Measurements from ENCODE around the gene GOLGA6B. TPM values are rescaled to one million over a fixed set of nuclear protein-coding genes. Genes with fewer than 3 reads are reported as not detected.
"Not testable (repeated sequence)": the region's sequence is repeated elsewhere in the genome, so short reads cannot be mapped to it uniquely, and the experiment has no call there.

GOLGA6B gene
- total RNA-seq, 1 donor from 2014 or later: not detected

GRCh38 chr15:72665706-72666105 is 11.2 kb downstream of the GOLGA6B start:
- H3K27me3 ChIP-seq; H3K9me3 ChIP-seq; H3K4me1 ChIP-seq; DNase-seq; H3K27ac ChIP-seq; H3K4me3 ChIP-seq; intact Hi-C loops (cut with DNase I); ATAC-seq; H3K36me3 ChIP-seq: not testable (repeated sequence)

GRCh38 chr15:72669803-72670202 is 15.3 kb downstream of the GOLGA6B start:
- H3K4me3 ChIP-seq; H3K27ac ChIP-seq; ATAC-seq; intact Hi-C loops (cut with DNase I); H3K4me1 ChIP-seq; H3K27me3 ChIP-seq; DNase-seq; H3K36me3 ChIP-seq; H3K9me3 ChIP-seq: not testable (repeated sequence)

GRCh38 chr15:72670656-72671352 is 16.3 kb downstream of the GOLGA6B start:
- intact Hi-C loops (cut with DNase I); H3K27ac ChIP-seq: not testable (repeated sequence)
- TF ChIP-seq CTCF (IDR thresholded peaks at IDR 0.05): peak; percentile 70

GRCh38 chr15:72671525-72671924 is 17.0 kb downstream of the GOLGA6B start:
- Histone ChIP-seq H3K36me3 (no peaks in the 10 kb centered on the region), H3K4me1 (peaks cover 4% of the 10 kb centered on the region), H3K4me3 (no peak overlapping the region), H3K27me3 (peaks cover 11% of the 10 kb centered on the region), H3K9me3 (no peaks in the 10 kb centered on the region), H3K27ac (no peak overlapping the region)
- intact Hi-C loops (cut with DNase I): no loop called here
- DNase-seq: no peak
- no peak for TF ChIP-seq CTCF (IDR thresholded peaks at IDR 0.05)
- no peak for ATAC-seq

More at GRCh38 chr15:72670656-72671352, 16.3 kb downstream of the GOLGA6B start:
- H3K4me3 ChIP-seq: peak overlapping the region; percentile 28
- not testable (repeated sequence) for H3K36me3 ChIP-seq, H3K4me1 ChIP-seq, H3K9me3 ChIP-seq
- peak; percentile 91 for DNase-seq
- peaks cover 10% of the 10 kb centered on the region for H3K27me3 ChIP-seq
- peak; percentile 99 for ATAC-seq

GRCh38 chr15:72676838-72677237 is 22.3 kb downstream of the GOLGA6B start:
- no peak overlapping the region for H3K4me3 ChIP-seq
- H3K27me3 ChIP-seq: peaks cover 16% of the 10 kb centered on the region
- no peaks in the 10 kb centered on the region for H3K36me3 ChIP-seq
- DNase-seq: no peak
- TF ChIP-seq CTCF (IDR thresholded peaks at IDR 0.05): no peak
- H3K4me1 ChIP-seq: no peaks in the 10 kb centered on the region
- no peaks in the 10 kb centered on the region for H3K9me3 ChIP-seq
- H3K27ac ChIP-seq: no peak overlapping the region
- intact Hi-C loops (cut with DNase I): no loop called here
- ATAC-seq: no peak

- intact Hi-C loops (cut with DNase I): no loop called here
- H3K36me3 ChIP-seq: no peaks in the 10 kb centered on the region
- no peaks in the 10 kb centered on the region for H3K4me1 ChIP-seq
- DNase-seq (no peak), ATAC-seq (no peak)
- TF ChIP-seq CTCF (IDR thresholded peaks at IDR 0.05): no peak
- H3K9me3 ChIP-seq: no peaks in the 10 kb centered on the region
- peaks cover 4% of the 10 kb centered on the region for H3K27me3 ChIP-seq
- H3K4me3 ChIP-seq: no peak overlapping the region
- no peak overlapping the region for H3K27ac ChIP-seq
Measured at GRCh38 chr15:72680931-72681330, 26.4 kb downstream of the GOLGA6B start.

GRCh38 chr15:72682772-72683171 is 28.3 kb downstream of the GOLGA6B start:
- no peaks in the 10 kb centered on the region for H3K36me3 ChIP-seq
- no peaks in the 10 kb centered on the region for H3K27me3 ChIP-seq
- peaks cover 4% of the 10 kb centered on the region for H3K4me1 ChIP-seq
- H3K4me3 ChIP-seq: no peak overlapping the region
- H3K27ac ChIP-seq: no peak overlapping the region
- DNase-seq (no peak), ATAC-seq (no peak)
- no peaks in the 10 kb centered on the region for H3K9me3 ChIP-seq
- intact Hi-C loops (cut with DNase I): no loop called here
- no peak for TF ChIP-seq CTCF (IDR thresholded peaks at IDR 0.05)
